Activated T-helper 1 cell treated with anti-CD3 and anti-CD28 coated beads, Interleukin-2, amount 50 U/mL, for 16 hours (primary cell): ENCODE measurements around the gene LHFPL2.

ENCODE experiments used
- DNase-seq, 2 donors: peaks; one replicate each; pipeline ENCODE4 v3.0.0-alpha.2; 2020; ENCODE audit warnings: low read depth in 1 of 2, low spot score in 1 of 2

LHFPL2 gene

DNA sequence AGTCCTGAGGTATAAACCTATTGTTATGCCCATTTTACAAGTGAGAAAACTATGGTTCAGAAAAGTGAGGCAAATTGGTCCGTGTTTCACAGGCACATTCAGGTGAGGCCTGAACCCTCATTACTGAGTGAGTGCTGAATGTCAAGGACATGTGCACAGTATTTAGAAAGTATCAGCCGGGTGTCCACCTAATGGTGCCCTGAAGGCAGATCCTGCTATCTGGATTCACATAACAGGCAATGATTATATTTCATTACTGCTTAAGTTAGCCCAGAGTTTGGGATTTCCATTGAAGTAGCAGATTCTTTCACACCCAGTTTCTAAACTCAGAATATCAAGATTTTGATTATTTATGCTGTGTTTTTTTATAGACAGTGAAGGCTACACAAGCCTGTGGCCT lies 142.7 kb downstream of the LHFPL2 start:
- no peak for DNase-seq

DNA sequence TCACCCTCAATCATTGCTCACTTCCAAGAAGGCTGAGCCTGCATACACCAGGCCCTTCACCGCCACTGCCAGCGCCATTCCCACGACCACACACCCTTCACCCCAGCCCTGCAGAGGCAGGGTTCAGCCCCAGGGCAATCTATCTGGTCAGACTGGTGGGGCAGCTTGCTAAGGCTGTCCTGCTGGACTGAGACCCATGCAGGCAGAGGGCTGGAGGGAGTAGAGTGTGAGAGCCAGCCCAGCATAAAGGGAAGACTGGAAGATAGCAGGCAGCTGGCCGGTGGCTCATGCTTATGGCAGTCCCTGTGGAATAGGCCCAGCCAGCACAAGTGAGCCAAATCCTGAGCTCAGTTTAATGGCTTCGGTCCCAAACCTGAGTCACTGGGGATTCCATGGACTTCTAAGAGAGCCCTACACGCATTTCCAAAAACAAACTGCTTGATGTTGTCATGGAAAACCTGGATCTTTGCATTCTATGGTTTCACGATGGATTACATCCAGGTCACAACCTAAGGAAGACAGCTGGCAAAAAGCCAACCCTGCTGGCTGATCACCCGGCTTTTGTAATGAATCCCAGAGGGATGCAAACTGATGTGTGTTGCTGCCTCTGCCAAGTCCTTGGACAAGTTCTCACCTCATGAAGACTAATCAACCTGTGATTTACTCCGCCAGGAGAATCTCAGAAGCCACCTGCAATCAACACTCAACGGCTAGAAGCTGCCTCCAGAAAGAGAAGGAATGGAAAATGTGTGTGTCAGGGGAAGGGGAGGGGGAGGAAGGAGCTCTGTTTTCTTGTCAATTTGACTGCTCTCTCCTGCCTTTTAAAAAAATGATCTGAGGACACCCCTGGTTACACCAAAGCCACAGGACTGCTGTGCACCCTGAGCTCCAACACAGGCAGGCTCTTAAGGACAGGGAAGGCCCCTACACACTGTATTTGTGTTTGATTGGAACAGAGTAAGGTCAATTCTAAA lies 143.6 kb downstream of the LHFPL2 start:
- DNase-seq = no peak

DNA sequence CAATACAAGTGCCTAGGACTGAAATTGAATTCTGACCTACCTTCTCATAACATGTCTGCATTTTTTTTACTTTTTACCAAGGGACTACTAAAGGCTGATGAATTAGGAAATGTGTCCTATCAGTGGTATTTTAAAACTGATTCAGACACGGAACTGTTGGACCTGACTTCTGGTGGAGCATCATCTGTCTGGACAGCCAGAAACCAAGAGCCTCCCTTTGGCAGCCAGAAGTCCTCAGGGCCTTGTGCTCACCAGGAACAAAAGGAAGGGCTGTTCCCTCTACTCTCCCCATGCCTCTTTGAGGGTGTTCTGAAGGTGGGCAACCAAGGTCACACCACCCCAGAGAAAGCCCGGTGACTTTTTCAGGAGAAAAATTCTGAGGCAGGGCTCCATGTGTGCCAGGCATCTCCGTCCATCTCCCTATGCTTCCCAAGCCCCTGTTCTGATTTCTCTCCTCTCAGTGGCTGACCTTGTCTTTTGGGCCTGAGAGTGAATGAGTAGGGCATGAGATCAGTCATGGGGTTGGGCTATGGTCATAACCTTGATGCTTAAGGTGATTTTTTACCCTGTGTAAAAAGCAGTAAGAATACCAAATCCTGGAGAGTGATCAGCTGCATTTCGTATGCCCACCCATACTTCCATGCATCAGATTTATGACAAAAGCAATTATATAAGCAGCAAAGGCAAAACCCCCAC lies 144.5 kb downstream of the LHFPL2 start:
- DNase-seq = no peak

DNA sequence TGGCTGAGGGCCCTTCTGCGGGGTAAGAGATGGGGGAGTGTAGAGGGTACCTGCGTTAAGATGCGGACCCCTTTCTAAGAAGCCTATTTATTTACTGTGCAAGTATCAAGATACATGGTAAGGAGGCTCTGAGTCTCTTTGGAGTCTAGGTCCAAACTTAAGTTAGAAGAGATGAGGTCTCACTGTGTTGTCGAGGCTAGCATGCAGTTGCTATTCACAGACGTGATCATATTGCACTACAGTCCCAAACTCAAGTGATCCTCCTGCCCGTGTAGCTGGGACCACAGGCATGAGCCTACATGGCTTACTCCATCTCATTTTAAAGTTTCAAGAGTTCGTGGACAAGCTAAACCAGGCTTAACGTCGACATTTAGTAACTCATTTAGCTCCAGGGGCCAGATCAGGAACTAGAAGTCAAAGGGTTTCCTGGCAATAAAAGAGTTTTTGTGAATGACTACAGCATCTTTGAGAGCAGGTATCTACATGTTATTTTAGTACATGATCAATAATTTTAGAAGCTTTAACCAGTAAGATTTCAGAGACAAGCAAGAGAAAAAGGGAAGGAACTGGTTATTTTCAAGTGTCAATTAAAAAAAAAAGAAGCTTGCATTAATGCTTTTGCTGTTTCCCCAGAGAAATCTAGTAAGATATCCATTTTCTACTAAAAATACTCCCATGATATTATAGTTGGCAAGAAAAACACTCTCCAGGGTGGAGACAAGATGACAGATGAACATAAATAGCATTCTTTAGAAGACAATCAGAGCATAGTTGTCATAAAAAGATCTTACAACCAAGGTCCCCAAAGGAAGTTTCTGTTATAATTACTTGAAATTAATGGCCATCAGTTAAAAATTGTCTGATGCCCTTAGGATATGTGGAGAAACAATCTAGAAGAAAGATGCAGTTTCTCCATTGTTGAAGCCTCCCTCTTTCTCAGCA lies 146.9 kb downstream of the LHFPL2 start:
- DNase-seq = no peak

DNA sequence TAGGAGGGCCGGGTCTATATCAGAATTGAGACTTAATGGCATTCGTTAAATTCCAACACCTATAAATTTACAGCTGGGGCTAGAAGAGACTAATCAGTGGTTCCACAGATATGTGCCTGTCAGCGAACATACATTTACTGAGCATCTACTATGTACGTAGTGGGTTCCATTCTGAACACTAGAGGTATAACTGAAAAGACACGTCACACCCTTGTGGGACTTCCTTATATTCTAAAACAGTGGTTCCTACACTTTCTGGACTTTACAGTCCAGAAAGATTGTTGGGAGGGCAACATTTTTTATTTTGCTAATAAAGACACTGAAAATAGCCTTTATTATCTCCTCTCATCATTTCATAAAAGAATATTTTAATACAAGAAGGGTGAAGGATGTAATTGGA lies 147.7 kb downstream of the LHFPL2 start:
- no peak for DNase-seq

DNA sequence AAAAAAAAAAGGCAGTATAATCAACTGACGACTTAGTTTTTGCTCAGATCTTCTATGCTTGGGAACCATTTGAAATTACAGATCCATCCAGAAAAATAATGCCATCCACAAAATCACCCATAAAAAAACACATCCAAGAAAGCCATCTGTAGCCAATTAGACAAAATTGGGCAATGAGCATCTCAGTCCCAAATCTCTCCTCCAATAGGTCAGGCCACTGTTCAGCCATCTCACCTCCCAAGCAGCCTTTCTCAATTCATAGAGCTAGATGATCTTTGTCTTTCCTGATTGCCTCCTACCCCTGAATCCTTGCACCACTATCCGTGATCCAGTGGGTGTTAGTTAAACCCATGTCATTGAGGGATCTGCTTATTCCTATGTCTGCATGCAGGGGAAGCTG lies 148.5 kb downstream of the LHFPL2 start:
- DNase-seq = no peak

DNA sequence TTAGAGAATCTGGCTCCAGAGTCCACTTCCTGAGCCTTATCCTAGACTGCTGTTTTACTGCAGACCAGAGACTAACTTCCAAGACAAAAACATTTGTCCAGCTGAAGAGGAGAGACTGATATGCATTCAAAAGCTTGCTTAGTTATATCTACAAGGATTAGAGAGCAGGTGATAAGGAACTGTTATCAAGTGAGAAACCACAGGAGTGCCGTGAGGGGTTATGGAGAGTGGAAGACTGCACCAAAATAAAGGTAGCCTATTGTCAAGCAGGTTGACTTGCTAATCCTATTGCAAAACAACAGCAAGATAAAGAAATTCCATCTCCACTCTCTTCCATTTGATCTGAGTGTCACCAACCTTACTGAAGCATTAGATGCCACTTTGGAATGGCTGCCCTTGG lies 149.1 kb downstream of the LHFPL2 start:
- no peak for DNase-seq

DNA sequence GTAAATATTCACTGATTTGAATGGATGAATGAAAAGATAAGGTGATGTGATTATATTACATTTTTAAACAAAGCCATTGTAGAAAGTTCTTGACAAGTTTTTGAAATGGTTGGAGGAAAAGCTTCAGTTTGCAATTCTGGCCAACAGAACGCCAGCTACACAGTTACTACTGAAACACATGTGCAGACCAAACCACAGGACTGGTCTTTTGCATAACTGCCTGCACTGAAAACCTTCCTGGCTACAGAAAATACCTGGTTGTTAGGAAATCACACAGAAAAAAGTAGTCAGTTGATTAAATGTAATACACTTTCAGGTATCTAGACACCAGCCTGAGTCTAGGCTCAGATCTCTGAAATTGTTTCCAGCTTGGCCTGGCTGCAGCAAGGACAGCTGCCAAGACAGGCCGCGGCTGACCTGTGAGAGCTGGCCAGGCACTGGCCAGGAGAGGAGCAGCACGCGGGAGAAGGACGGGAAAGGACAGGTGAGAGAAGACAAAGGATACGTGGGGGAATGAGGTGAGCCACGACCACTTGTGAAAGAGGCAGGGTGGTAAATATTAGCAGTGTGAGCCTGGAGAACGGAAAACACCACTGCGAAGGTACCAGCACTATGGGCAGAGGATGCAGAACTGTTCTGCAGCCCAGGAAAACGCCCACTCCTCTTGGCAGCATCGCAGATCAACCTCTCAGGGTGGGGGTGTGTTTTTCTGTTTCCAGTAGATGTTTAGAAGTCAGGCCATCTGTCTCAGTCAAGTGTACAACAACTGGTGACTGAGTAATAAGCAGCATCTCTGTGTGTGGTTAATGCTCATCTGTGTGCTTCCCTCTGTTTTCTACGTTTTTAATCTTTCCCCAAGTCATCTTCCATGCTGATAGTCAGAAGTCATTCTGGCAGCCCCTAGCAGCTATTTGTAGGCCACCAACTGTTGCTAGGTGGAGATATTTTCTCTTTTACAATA lies 150.7 kb downstream of the LHFPL2 start:
- DNase-seq = no peak

DNA sequence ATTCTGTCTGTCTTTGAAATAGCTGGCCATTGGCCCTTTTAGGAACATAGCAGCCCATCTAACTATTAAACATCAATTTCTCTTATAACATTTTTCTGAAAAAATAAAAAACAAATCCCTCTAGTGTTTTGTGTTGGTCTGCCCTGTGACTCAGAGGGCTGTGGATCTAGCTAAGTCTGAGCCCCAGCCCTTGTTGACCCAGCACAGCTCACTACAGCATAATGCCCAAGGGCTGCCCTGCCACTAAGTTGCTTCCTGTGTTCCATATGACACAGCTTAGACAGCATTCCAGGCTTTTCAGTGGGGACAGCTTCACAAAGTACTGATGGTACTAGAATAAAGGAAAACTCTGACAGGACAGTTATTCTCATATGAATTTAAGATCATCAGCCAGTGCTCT lies 152.2 kb downstream of the LHFPL2 start:
- no peak for DNase-seq

DNA sequence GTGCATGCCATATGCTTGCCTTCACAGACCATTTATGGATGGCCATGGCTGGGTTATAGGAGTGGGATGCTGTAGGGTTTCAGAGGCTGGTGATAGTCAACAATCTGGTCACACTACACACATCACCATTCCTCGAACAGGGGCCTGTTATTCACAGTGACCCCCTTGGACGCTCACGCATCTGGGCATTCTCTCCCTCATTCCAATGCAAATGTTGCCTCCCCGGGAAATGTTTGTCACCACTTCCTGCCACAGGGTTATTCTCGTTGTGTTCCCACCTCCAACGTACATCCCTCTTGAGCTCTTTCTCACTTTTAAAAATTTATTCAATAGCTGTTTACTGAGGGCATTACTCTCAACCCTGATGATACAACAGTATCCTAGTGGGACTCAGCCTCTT lies 152.8 kb downstream of the LHFPL2 start:
- DNase-seq = no peak

DNA sequence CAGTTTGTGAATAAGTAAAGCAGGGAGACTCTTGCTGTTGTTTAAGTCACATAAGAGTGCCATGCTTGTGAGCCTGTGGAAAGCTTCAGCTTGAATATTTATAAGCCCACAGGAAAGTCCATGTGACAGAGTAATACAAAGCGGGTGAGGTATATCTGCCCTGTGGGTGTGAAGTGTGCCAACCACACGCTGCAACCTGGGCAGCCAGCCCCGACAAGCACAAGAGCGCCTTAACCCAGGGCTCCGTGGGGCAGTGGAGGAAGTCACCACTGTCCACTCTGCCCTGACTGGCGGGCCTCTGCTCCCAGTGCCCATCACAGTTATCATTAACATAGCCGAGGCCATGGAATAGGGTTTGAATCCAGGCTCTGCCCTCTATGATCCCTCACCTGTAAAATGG lies 155.9 kb downstream of the LHFPL2 start:
- DNase-seq = no peak

DNA sequence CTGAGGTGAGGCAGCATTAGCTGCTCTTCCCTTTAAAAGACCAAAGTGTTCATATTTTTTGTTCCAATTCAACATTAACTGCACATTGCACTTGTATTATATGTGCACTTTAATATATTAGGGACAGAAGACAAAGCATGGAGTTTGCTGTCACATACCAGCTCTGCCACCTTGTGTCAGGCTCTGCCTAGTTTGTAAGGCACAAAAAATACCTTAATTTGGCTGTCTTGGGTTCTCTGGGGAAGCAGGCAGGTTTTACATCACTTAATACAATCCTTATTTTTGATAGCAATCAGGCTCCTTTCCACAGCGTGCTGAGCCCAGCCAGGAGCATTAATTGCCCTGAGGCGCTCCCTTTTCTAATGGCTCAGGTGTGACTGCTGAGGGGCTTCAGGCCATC lies 156.3 kb downstream of the LHFPL2 start:
- no peak for DNase-seq

DNA sequence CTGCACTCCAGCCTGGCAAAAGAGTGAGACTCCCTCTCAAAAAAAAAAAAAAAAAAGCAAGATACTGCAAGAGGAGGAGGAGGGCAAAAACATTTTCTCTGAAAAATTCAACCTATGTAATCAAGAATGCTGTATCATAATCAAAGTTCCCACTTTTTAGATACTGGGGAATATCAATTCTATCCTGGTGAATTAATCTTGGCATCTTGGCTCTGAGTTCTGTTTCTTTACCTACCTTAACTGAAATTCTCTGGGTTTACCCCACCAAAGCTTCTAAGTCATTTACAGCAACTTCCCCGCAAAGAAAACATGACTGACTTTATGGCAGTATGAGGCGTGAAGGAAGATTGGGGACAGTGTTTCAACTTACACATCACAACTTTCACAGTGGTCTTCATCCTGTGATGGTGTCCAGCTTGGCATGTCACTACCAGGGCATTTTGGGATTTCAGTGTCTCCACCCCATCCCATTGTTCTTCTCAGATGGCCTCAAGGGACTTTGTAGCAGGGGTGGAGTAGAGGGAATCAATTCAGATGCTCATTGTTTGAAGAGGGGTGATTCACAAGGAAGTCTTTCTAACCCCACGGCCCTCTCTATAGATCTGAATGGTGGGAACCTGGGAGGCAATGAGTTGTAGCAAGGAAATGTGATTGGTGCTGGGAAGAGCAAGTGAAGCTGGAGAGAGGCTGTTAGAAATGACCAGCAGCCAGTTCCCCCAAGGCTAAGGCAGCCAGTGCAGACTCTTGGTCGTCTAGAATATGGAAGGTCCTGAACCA lies 157.7 kb downstream of the LHFPL2 start:
- DNase-seq = no peak

DNA sequence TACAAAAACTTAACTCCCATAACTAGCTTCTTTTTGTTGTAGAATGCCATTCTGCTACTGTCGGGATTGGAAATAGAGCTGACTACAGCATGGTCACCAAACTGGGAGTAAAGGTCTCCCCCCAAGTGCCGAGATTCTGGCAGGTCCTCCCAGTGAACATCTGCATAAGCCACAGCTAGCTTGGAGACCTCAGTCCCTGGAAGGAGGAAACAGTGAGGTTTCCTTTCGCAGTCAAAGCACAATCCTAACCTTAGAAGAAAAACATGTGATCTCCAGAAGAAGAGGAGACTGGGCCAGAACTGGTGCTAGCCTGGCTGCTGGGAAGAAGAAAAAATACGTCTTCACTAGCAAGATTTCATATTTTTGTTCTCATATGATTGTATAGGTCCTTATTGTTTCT lies 160.7 kb downstream of the LHFPL2 start:
- no peak for DNase-seq

DNA sequence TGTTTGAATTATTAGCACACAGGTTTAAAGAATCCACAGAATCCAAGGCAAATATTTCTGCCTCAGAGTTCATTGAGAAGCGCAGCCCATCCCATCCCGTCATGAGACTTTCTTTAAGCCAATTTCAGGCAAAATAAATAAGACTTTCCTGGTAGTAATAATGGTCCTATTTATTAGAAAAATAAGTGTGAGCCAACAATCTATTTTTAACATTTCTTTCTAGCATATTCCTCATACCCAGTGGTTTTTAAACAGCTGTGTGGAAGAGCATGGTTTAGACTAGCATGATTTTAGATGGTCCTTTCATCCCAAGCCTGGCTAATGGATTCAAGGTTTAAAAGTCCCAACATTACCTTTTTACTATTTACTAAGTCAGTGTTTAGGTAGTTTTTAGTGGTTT lies 162.4 kb downstream of the LHFPL2 start:
- DNase-seq = no peak

DNA sequence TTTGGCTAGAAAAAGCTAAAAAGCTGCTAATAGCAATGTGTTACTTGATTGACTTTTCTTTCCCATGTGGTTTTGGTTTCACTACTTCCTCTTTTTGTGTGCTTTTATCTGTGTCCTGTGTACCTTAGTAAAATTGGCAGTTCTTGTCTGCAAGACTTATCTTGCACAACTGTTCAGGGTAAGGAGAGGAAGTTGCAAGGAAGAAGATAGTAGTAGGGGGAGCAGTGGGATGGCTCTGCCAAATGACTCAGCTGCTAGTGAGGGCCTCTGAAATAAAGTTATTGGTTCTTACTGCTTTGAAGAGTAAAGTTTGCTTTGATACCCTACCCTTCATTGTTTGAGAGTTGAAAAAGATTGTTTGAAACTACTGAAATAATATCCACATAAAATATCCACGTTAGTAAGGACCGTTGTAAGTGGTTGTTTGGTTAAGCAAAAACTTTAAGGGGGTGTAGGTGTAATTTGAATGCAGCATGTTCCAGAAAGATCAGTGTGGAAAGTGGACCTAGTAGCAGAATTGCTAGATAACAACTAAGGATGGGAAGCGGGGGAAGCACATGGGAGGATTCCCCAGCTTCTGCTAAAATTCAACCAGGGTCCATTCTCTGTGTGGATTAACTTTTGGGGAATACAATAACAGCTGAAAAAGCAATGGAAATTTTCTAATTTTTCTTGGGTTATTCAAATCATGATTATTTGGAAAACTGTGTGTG lies 164.6 kb downstream of the LHFPL2 start:
- no peak for DNase-seq

DNA sequence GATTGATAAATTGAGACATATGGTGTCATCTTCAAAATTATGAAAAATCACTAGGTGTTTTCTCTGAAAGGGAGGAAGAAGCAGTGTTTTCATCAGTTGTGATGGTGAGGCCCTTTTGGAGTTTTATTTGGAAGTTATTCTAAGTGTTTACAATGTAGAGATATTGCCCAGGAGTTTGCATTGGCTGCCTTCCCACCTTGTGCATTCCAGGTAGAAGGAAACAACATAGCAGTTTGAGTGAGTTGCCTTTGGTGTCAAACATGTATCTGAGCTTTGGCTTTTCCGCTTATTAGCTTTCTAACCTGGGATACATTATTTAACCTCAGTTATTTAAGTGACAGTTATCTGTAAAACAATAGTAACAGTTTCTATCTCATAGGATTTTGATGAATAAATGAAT lies 165.6 kb downstream of the LHFPL2 start:
- no peak for DNase-seq

DNA sequence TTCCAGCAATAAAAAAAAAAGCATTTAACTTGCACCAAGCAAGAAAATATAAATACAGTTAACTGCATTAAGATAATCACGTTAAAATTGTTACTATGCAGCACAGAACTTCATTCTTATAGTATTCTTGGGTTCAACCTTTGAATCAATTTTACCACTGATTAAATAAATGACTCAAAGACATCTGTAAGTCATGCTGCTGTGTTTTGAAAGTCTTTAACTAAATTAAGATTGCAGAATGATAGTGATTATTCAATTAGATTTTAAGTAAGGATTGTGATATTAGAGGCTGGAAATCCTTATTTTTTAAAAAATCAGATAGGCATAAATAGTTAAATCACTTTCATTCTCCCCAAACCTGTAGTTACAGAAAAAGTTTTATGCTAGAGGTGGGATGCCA lies 171.8 kb downstream of the LHFPL2 start:
- DNase-seq = no peak

DNA sequence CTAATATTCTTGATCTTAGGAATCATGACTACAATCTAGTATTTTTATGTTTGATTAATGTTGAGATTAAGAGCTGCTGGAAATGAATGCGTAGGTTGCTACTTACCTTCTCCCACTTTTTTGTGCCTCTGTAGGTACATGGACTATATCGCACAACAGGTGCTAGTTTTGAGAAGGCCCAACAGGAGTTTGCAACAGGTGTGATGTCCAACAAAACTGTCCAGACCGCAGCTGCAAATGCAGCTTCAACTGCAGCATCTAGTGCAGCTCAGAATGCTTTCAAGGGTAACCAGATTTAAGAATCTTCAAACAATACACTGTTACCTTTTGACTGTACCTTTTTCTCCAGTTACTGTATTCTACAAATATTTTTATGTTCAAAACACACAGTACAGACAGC lies 173.2 kb downstream of the LHFPL2 start:
- DNase-seq = no peak
